Activated CD4-positive, alpha-beta T cell treated with anti-CD3 and anti-CD28 coated beads, Interleukin-2, amount 10 ng/mL, durations not matched to agents 7 days and 5 days (primary cell): ENCODE measurements around the gene FGF2. TPM values are rescaled to one million over a fixed set of nuclear protein-coding genes. Genes with fewer than 3 reads are reported as not detected.

Experiments used
- CTCF ChIA-PET: fragments of 350-600 bp; sonication (Branson Sonifier 250); formaldehyde crosslinking; loops from one replicate; lab custom pipeline; 2021; ENCODE audit warnings: antibody characterized with exemption; lab: Charles Lee
- POLR2A ChIA-PET: fragments of 350-600 bp; sonication (Branson Sonifier 250); formaldehyde crosslinking; loops from one replicate; lab custom pipeline; 2021; ENCODE audit warnings: antibody characterized with exemption; lab: Charles Lee
- DNase-seq: peaks from one replicate; pipeline ENCODE4 v3.0.0-alpha.2; 2020
- H3K27ac Mint-ChIP-seq: one replicate; pipeline ENCODE4 v1.8.0; 2021; ENCODE audit warnings: mild to moderate bottlenecking, moderate library complexity, mixed read lengths
- H3K27me3 Mint-ChIP-seq: one replicate; pipeline ENCODE4 v1.8.0; 2021; ENCODE audit warnings: mixed read lengths
- H3K36me3 Mint-ChIP-seq: one replicate; pipeline ENCODE4 v1.8.0; 2021; ENCODE audit warnings: low read depth, mixed read lengths
- H3K4me1 Mint-ChIP-seq: one replicate; pipeline ENCODE4 v1.8.0; 2021; ENCODE audit warnings: mixed read lengths
- H3K4me3 Mint-ChIP-seq: one replicate; pipeline ENCODE4 v1.8.0; 2021; ENCODE audit warnings: mild to moderate bottlenecking, moderate library complexity, mixed read lengths
- H3K9me3 Mint-ChIP-seq: one replicate; pipeline ENCODE4 v1.8.0; 2021; ENCODE audit warnings: mixed read lengths
- total RNA-seq, 2 experiments: library from RNA; stranded (reverse); gene quantifications; one replicate each; pipeline ENCODE4 v1.2.3, GENCODE V29; 2021

Gene FGF2
- total RNA-seq, 2 experiments from 2014 or later, result 0.02 TPM; not detected in 1

DNA sequence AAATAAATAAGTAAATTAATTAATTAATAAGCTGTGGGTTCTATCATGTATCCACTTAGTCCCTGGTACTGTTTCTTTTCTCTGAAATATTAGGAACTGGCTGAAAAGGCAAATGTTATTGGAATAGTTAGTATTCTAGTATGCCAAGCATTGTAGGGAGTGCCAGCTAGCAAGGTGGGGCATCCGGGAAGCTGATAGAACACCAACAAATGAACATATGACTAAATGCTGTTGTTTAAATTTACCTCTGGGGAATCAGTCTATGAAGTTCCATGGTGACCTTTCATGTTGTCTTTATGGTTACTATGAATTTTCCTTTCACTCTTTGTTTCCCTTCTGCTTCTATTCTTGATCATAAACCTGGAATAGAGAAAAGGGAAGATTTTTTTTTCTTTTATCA lies 63.1 kb downstream of the FGF2 start:
- POLR2A ChIA-PET, result no interaction called here
- no peak overlapping the region for H3K4me3 Mint-ChIP-seq
- H3K27ac Mint-ChIP-seq, result no peak overlapping the region
- H3K27me3 Mint-ChIP-seq, result no peaks in the 10 kb centered on the region
- CTCF ChIA-PET, result no interaction called here
- no peaks in the 10 kb centered on the region for H3K4me1 Mint-ChIP-seq
- no peaks in the 10 kb centered on the region for H3K9me3 Mint-ChIP-seq
- DNase-seq, result no peak
- H3K36me3 Mint-ChIP-seq, result peaks cover 12% of the 10 kb centered on the region

DNA sequence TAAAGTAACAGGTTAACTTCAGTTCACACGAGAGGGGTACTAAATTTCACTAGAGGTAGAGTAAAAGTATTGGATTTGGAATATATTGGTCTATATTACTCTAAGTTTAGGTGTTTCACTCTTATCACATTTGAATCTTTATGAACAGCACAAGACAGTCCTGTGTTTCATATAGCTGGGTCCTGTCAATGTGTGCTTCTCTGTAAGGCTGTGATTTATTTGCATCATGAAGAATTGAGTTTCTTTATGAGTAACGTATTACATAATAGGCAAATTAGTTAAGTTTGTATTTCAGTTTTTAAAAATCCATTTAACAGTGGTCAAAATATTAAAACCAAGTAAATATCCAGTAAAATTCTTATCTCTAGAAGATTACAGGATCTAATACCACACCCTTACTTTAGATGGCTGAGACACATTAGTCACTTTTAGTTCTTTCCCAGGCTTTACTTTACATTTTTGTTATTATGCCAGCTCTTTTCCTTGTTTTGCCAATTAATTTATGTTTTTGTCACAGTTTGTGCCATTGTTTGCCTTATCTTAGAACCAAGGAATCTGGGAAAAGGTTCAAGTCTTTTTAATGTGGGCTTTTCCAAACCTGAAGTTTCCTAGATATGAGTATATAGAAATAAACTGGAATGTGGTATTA lies 63.6 kb downstream of the FGF2 start:
- Mint-ChIP-seq H3K4me3 (no peak overlapping the region), H3K4me1 (no peaks in the 10 kb centered on the region), H3K9me3 (no peaks in the 10 kb centered on the region), H3K36me3 (peaks cover 12% of the 10 kb centered on the region), H3K27ac (no peak overlapping the region), H3K27me3 (no peaks in the 10 kb centered on the region)
- DNase-seq, result no peak
- CTCF ChIA-PET, result no interaction called here
- POLR2A ChIA-PET, result no interaction called here

DNA sequence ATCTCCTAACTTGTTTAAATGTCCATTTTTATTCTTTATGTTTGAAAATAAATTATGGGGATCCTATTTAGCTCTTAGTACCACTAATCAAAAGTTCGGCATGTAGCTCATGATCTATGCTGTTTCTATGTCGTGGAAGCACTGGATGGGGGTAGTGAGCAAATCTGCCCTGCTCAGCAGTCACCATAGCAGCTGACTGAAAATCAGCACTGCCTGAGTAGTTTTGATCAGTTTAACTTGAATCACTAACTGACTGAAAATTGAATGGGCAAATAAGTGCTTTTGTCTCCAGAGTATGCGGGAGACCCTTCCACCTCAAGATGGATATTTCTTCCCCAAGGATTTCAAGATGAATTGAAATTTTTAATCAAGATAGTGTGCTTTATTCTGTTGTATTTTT lies 68.2 kb downstream of the FGF2 start:
- CTCF ChIA-PET, result no interaction called here
- no peak overlapping the region for H3K4me3 Mint-ChIP-seq
- no peak overlapping the region for H3K27ac Mint-ChIP-seq
- no peaks in the 10 kb centered on the region for H3K27me3 Mint-ChIP-seq
- H3K36me3 Mint-ChIP-seq, result peaks cover 8% of the 10 kb centered on the region
- POLR2A ChIA-PET, result no interaction called here
- no peaks in the 10 kb centered on the region for H3K9me3 Mint-ChIP-seq
- no peak for DNase-seq
- H3K4me1 Mint-ChIP-seq, result no peaks in the 10 kb centered on the region

DNA sequence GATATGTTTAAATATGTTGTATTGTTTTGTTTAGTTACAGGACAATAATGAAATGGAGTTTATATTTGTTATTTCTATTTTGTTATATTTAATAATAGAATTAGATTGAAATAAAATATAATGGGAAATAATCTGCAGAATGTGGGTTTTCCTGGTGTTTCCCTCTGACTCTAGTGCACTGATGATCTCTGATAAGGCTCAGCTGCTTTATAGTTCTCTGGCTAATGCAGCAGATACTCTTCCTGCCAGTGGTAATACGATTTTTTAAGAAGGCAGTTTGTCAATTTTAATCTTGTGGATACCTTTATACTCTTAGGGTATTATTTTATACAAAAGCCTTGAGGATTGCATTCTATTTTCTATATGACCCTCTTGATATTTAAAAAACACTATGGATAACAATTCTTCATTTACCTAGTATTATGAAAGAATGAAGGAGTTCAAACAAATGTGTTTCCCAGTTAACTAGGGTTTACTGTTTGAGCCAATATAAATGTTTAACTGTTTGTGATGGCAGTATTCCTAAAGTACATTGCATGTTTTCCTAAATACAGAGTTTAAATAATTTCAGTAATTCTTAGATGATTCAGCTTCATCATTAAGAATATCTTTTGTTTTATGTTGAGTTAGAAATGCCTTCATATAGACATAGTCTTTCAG lies 68.8 kb downstream of the FGF2 start:
- Mint-ChIP-seq H3K9me3 (no peaks in the 10 kb centered on the region), H3K27me3 (no peaks in the 10 kb centered on the region), H3K27ac (no peak overlapping the region), H3K36me3 (peaks cover 8% of the 10 kb centered on the region), H3K4me1 (no peaks in the 10 kb centered on the region), H3K4me3 (no peak overlapping the region)
- POLR2A ChIA-PET, result no interaction called here
- CTCF ChIA-PET, result interaction anchor here (1.7 to 2.0 kb wide), 2 partner anchors 19 to 24 kb away, joined by 3 to 4 read pairs; no protein-coding TSS in a partner anchor
- no peak for DNase-seq

DNA sequence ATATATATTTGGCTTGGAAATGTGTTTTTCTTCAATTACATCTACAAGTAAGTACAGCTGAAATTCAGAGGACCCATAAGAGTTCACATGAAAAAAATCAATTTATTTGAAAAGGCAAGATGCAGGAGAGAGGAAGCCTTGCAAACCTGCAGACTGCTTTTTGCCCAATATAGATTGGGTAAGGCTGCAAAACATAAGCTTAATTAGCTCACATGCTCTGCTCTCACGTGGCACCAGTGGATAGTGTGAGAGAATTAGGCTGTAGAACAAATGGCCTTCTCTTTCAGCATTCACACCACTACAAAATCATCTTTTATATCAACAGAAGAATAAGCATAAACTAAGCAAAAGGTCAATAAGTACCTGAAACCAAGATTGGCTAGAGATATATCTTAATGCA lies 69.6 kb downstream of the FGF2 start:
- no peaks in the 10 kb centered on the region for H3K27me3 Mint-ChIP-seq
- CTCF ChIA-PET, result interaction anchor here (1.7 to 2.0 kb wide), 2 partner anchors 19 to 23 kb away, joined by 3 to 4 read pairs; no protein-coding TSS in a partner anchor

DNA sequence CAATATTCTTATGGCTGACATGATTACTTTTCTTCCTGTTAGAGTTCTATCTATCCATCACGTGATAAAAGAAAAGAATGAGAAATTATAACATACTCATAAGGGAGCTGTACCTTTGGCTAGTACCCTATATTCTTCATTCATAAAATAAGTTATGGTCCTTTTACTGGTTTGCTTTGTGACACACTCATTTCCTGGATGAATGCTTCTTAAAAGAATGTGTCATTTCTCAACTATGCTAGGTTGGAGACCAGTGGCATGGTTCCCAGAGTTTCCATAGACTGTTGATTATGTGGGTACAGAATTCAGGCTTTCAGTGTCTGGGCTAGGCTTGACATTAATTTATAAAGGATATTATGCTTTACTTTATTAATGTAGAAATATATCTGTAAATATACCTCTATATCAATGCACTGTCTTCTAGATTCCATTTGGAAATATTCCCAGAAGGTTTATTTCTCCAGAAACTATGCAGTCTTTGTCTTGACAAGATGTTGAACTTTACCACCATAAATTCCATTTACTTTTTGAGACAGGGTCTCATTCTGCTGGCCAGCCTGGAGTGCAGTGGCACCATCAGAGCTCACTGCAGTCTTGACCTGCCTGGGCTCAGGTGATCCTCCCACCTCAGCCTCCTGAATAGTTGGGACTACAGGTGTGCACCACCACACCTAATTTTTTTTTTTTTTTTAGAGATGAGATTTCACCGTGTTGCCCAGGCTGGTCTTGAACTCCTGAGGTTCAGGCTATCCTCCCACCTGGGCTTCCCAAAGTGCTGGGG lies 71.9 kb downstream of the FGF2 start:
- Mint-ChIP-seq H3K4me3 (no peak overlapping the region), H3K4me1 (no peaks in the 10 kb centered on the region), H3K27me3 (no peaks in the 10 kb centered on the region), H3K36me3 (peaks cover 2% of the 10 kb centered on the region), H3K27ac (no peak overlapping the region), H3K9me3 (no peaks in the 10 kb centered on the region)
- no peak for DNase-seq
- POLR2A ChIA-PET, result no interaction called here
- CTCF ChIA-PET, result interaction anchor here (0.6 to 0.7 kb wide), 2 partner anchors 140 to 166 kb away, joined by 4 to 5 read pairs; partner anchors contain the start of gene BBS12

More for the DNA sequence above, 69.6 kb downstream of the FGF2 start:
- Mint-ChIP-seq H3K4me1 (no peaks in the 10 kb centered on the region), H3K36me3 (peaks cover 8% of the 10 kb centered on the region), H3K9me3 (no peaks in the 10 kb centered on the region), H3K27ac (no peak overlapping the region), H3K4me3 (no peak overlapping the region)
- no peak for DNase-seq
- POLR2A ChIA-PET, result no interaction called here

DNA sequence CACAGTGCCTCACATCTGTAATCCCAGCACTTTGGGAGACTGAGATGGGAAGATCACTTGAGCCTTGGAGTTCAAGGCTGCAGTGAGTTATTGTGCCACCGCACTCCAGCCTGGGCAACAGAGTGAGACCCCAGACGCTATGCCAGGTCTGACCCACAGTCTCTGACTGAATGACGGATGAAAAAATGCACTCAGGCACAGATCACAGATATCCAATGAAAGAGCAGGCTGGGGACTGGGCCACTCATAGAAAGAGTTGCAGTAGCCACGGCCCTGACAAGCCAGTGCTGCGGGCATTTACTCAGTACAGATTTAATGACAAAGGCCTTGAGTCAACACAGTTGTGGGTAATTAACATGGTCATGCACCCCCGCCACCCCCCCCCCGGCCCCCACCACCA lies 73.1 kb downstream of the FGF2 start:
- Mint-ChIP-seq H3K36me3 (peaks cover 2% of the 10 kb centered on the region), H3K9me3 (no peaks in the 10 kb centered on the region), H3K4me1 (no peaks in the 10 kb centered on the region), H3K27ac (no peak overlapping the region), H3K4me3 (no peak overlapping the region), H3K27me3 (no peaks in the 10 kb centered on the region)
- POLR2A ChIA-PET, result no interaction called here
- no peak for DNase-seq
- CTCF ChIA-PET, result interaction anchor here (0.6 kb wide), 1 partner anchor 512 kb away, joined by 3 read pairs; no protein-coding TSS in a partner anchor

DNA sequence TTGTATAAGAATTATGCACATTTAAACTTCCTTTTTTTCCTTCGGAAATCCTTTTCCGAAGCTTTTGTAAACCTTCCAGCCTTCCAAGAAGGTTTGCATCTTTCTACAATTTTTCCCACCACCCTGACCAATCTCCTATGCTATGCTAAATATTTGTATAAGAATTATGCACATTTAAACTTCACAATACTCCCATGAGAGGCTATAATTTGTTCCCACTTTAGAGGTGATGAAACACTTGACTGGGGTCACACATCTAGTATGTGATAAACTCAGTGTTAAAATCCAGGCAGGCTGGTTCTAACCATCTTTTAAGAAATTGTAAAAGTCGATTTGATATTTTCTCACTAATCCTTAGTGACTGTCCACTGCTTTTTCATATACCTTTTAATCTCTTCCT lies 73.7 kb downstream of the FGF2 start:
- H3K9me3 Mint-ChIP-seq, result no peaks in the 10 kb centered on the region
- no peak overlapping the region for H3K27ac Mint-ChIP-seq
- H3K4me1 Mint-ChIP-seq, result no peaks in the 10 kb centered on the region
- ChIA-PET CTCF (no interaction called here), POLR2A (no interaction called here)
- peaks cover 3% of the 10 kb centered on the region for H3K36me3 Mint-ChIP-seq
- no peak for DNase-seq
- H3K4me3 Mint-ChIP-seq, result no peak overlapping the region
- no peaks in the 10 kb centered on the region for H3K27me3 Mint-ChIP-seq

DNA sequence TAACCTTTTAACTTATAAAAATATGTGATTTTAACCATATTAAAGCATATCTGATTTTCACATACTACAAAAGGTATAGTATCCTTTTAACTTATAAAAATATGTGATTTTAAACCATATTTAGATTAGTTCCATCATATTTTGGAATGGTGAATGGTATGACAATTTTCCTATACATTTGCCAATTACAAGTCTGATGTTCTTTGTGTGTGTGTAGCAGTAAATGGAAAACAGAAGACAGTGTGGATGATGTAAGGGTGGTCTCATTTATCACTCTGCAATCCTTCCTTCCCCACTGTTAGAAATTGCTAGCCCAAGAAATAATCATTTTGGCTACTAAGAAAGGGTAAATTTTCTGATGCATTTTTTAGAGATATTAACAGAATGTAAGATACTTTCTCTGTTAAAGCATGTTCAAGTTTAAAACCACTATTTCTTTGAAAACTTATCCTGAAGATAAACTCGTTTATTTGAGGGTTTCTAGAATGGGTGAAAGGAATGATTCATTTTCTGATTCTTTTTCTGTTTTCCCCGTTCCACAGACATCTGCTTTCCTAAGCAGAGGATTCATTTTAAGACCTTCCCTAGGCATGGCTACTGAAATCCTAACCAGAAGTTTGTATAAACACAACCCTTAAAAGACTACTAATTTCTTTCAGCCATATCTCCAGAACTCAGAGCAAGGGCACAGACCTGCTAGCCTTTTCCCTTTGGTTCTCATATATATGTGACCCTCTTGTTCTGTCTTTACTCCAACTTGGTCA lies 74.8 kb downstream of the FGF2 start:
- CTCF ChIA-PET, result no interaction called here

DNA sequence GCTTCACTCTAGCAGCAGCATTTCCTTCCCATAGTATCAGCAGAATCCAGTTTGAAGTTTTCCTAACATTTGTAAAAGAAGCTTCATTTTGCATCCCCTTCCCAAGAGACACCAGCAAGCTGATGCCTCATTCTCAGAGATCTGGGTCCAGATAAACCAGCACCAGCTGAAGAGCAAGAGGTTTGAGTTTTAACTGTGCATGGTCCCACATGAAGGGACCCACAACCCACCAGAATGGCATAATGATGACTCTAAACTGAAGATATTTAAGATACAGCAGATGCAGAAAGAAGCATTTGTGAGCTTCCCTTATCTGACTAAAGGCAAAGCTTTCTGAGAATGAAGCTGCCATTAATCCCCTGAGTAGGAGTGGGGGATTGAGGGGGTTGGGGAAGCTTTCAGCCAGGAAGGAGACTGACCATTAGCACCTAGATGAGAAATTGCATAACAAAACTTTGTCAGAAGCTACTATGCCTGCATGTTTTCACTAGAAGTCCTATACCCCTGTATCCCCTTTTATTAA lies 77.2 kb downstream of the FGF2 start:
- no peaks in the 10 kb centered on the region for H3K9me3 Mint-ChIP-seq
- ChIA-PET POLR2A (no interaction called here), CTCF (interaction anchor here (0.6 to 1.6 kb wide), 7 partner anchors 11 to 158 kb away, joined by 3 to 6 read pairs (median 4); no protein-coding TSS in a partner anchor)
- no peak overlapping the region for H3K27ac Mint-ChIP-seq
- peaks cover 8% of the 10 kb centered on the region for H3K36me3 Mint-ChIP-seq
- DNase-seq, result no peak
- H3K4me3 Mint-ChIP-seq, result no peak overlapping the region
- H3K27me3 Mint-ChIP-seq, result no peaks in the 10 kb centered on the region
- H3K4me1 Mint-ChIP-seq, result peaks cover 4% of the 10 kb centered on the region

More for the DNA sequence above, 74.8 kb downstream of the FGF2 start:
- Mint-ChIP-seq H3K4me1 (no peaks in the 10 kb centered on the region), H3K4me3 (no peak overlapping the region), H3K27me3 (no peaks in the 10 kb centered on the region), H3K36me3 (peaks cover 6% of the 10 kb centered on the region), H3K9me3 (no peaks in the 10 kb centered on the region), H3K27ac (no peak overlapping the region)
- POLR2A ChIA-PET, result no interaction called here
- DNase-seq, result no peak

DNA sequence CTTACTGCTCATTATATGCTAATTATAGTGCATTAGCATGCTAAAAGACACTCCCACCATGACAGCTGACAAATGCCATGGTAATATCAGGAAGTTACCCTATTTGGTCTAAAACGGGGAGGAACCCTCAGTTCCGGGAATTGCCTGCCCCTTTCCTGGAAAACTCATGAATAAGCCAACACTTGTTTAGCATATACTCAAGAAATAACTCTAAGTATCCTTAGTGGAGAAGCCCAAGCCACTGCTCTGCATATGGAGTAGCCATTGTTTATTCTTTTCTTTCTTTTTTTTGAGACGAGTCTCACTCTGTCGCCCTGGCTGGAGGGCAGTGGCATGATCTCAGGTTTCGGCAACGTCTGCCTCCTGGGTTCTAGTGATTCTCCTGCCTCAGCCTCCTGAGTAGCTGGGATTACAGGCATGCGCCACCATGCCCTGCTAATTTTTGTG lies 80.3 kb downstream of the FGF2 start:
- Mint-ChIP-seq H3K27ac (no peak overlapping the region), H3K4me3 (no peak overlapping the region), H3K36me3 (peaks cover 15% of the 10 kb centered on the region), H3K9me3 (no peaks in the 10 kb centered on the region), H3K4me1 (peaks cover 7% of the 10 kb centered on the region), H3K27me3 (no peaks in the 10 kb centered on the region)
- ChIA-PET POLR2A (no interaction called here), CTCF (no interaction called here)
- DNase-seq, result no peak

DNA sequence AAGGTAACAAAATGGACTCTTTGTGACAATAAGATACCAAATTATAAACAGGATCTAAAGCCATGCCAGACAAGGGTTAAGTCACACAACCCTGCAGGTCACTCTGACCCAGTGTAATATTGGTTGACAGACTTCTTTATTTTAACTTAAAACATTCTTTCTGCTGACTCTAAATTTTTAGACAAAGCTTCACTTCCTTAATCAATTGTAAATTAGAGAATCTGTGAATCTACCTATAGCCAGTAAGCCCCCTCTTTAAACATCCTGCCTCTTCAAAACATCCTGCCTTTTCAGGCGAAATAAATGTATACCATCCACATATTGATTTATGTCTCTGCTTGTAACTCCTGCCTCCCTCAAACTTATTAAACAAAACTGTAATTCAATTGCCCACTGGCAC lies 81.6 kb downstream of the FGF2 start:
- ChIA-PET POLR2A (no interaction called here), CTCF (no interaction called here)
- H3K9me3 Mint-ChIP-seq, result no peaks in the 10 kb centered on the region

More for the DNA sequence above, 81.6 kb downstream of the FGF2 start:
- H3K27me3 Mint-ChIP-seq, result no peaks in the 10 kb centered on the region
- H3K27ac Mint-ChIP-seq, result no peak overlapping the region
- H3K4me3 Mint-ChIP-seq, result no peak overlapping the region
- H3K36me3 Mint-ChIP-seq, result peaks cover 18% of the 10 kb centered on the region
- H3K4me1 Mint-ChIP-seq, result peaks cover 8% of the 10 kb centered on the region
- no peak for DNase-seq
